A673 (cell line): ENCODE data around the gene MOSPD3. TPM values are rescaled to one million over a fixed set of nuclear protein-coding genes. Genes with fewer than 3 reads are reported as not detected.

ENCODE experiments used
- BruUV-seq: library from RNA; stranded (reverse); fragments of 400-500 nt; replicated peaks from 2 replicates; lab custom pipeline; 2021; lab: Mats Ljungman, UMichigan
- CTCF ChIA-PET: fragments of 300-600 bp; sonication (Branson Sonifier 250); formaldehyde crosslinking; loops from one replicate; lab custom pipeline; 2022; ENCODE audit warnings: antibody characterized with exemption; lab: Charles Lee
- POLR2A ChIA-PET: fragments of 300-600 bp; sonication (Branson Sonifier 250); formaldehyde crosslinking; loops from one replicate; lab custom pipeline; 2022; ENCODE audit warnings: antibody characterized with exemption; ENCODE audit not compliant: low non-redundant PET; lab: Charles Lee
- DNase-seq: peaks from one replicate; pipeline ENCODE4 v3.0.0-alpha.2; 2015; ENCODE audit warnings: low spot score
- H3K27ac ChIP-seq: fragments of 200-600 bp; sonication (generic); 2 replicates; pipeline ENCODE4 v1.5.1; 2016; ENCODE audit warnings: mixed run types, low read depth, mild to moderate bottlenecking, mixed read lengths, antibody characterized with exemption, low read length; ENCODE audit not compliant: poor library complexity, severe bottlenecking
- H3K27me3 ChIP-seq: fragments of 200-600 bp; sonication (generic); replicated peaks from 2 replicates; pipeline ENCODE4 v1.6.1; 2017; ENCODE audit warnings: mixed run types, low read depth, mild to moderate bottlenecking, mixed read lengths, antibody characterized with exemption, low read length; ENCODE audit not compliant: insufficient read depth, poor library complexity
- H3K36me3 ChIP-seq: fragments of 200-600 bp; sonication (generic); 2 replicates; pipeline ENCODE4 v1.6.1; 2016; ENCODE audit warnings: mixed run types, mild to moderate bottlenecking, mixed read lengths, antibody characterized with exemption, low read length; ENCODE audit not compliant: insufficient read depth, poor library complexity, severe bottlenecking
- H3K4me1 ChIP-seq: fragments of 200-600 bp; sonication (generic); 2 replicates; pipeline ENCODE4 v1.6.1; 2017; ENCODE audit warnings: mixed run types, mild to moderate bottlenecking, mixed read lengths, antibody characterized with exemption, low read length; ENCODE audit not compliant: insufficient read depth, poor library complexity, severe bottlenecking
- H3K4me3 ChIP-seq: fragments of 200-600 bp; sonication (generic); 2 replicates; pipeline ENCODE4 v1.5.1; 2016; ENCODE audit warnings: low read depth, mixed run types, mild to moderate bottlenecking, mixed read lengths, low read length; ENCODE audit not compliant: poor library complexity, severe bottlenecking
- H3K9me3 ChIP-seq: fragments of 200-600 bp; sonication (generic); 2 replicates; pipeline ENCODE4 v1.6.1; 2016; ENCODE audit warnings: mixed run types, low read depth, mild to moderate bottlenecking, mixed read lengths, antibody characterized with exemption, low read length; ENCODE audit not compliant: poor library complexity, severe bottlenecking
- CTCF ChIP-seq: fragments of 300-800, 200-600 bp; sonication (generic); conservative IDR thresholded peaks from 2 replicates; pipeline ENCODE4 v1.5.1; 2017; ENCODE audit warnings: low read depth, mild to moderate bottlenecking, antibody characterized with exemption, low read length, moderate library complexity, mixed read lengths
- EZH2 ChIP-seq: fragments of 200-600 bp; sonication (generic); IDR thresholded peaks from 2 replicates; pipeline ENCODE4 v1.6.1; 2017; ENCODE audit warnings: borderline replicate concordance, low read depth, mild to moderate bottlenecking, mixed read lengths, antibody characterized with exemption, low read length; ENCODE audit not compliant: poor library complexity, severe bottlenecking
- intact Hi-C: fragments of 100-400 bp; cut with micrococcal nuclease; formaldehyde crosslinking; loops from one replicate; pipeline ENCODE4 v1.10.0; 2022; ENCODE audit not compliant: unreplicated experiment
- total RNA-seq: library from RNA; stranded (reverse); gene quantifications from 2 replicates; pipeline ENCODE4 v1.2.3, GENCODE V29; 2021

Gene MOSPD3
- total RNA-seq, 1 experiment from 2014 or later: 17.3 TPM

DNA sequence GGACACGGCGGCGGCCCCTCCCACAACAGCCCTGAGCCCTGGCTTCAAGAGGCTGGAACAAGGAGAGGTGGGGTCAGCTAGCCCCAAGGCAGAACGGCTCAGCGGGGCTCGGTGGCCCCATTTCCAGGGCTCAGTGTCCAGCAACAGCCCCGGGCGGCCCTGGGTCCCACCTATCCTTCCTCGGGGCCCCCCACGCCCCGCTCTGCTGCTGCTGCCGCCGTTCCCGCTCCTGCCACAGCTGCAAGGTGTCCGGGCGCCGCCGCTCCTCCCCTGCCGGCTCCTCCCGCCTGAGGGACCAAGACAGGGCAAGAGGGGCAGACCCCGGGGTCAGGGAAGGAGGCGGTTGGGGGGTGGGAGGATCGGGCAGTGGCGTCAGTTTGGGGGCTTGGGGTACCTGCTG lies 35.2 kb upstream of the MOSPD3 start:
- POLR2A ChIA-PET: no interaction called here
- Histone ChIP-seq H3K27me3 (no peaks in the 10 kb centered on the region), H3K36me3 (peaks cover 33% of the 10 kb centered on the region), H3K27ac (no peak overlapping the region), H3K4me3 (no peak overlapping the region), H3K4me1 (no peaks in the 10 kb centered on the region), H3K9me3 (no peaks in the 10 kb centered on the region)
- intact Hi-C loops: no loop called here
- CTCF ChIA-PET: interaction anchor here (0.6 kb wide), 1 partner anchor 101 kb away, joined by 3 read pairs; no protein-coding TSS in a partner anchor
- TF ChIP-seq CTCF (no peak), EZH2 (no peak)
- DNase-seq: no peak
- no TSS peak for BruUV-seq

DNA sequence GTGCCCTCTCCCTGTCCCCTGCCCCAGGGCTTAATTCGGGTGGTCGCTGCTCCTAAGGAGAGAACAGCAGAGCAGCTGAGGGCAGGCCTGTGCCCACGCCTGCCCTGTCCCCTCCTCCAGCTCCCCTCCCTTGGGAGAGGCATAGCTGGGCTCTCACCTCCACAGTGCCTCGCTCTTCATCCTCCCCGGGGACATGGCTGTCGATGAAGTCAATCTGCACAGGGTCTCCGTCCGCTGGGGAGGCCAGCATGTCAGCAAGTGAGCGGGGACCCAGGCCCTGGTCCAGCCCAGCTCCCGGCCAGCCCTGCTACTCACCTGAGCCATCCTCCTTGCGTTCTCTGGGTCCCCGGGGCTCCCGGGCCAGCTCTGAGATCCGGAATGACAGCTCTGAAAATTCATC lies 34.8 kb upstream of the MOSPD3 start:
- H3K27me3 ChIP-seq: no peaks in the 10 kb centered on the region
- peaks cover 37% of the 10 kb centered on the region for H3K36me3 ChIP-seq
- ChIA-PET POLR2A (no interaction called here), CTCF (no interaction called here)
- no peak overlapping the region for H3K4me3 ChIP-seq
- BruUV-seq: no TSS peak
- TF ChIP-seq CTCF: no peak
- TF ChIP-seq EZH2: no peak
- no peaks in the 10 kb centered on the region for H3K9me3 ChIP-seq
- no peak for DNase-seq
- H3K4me1 ChIP-seq: no peaks in the 10 kb centered on the region
- no peak overlapping the region for H3K27ac ChIP-seq
- intact Hi-C loops: no loop called here

DNA sequence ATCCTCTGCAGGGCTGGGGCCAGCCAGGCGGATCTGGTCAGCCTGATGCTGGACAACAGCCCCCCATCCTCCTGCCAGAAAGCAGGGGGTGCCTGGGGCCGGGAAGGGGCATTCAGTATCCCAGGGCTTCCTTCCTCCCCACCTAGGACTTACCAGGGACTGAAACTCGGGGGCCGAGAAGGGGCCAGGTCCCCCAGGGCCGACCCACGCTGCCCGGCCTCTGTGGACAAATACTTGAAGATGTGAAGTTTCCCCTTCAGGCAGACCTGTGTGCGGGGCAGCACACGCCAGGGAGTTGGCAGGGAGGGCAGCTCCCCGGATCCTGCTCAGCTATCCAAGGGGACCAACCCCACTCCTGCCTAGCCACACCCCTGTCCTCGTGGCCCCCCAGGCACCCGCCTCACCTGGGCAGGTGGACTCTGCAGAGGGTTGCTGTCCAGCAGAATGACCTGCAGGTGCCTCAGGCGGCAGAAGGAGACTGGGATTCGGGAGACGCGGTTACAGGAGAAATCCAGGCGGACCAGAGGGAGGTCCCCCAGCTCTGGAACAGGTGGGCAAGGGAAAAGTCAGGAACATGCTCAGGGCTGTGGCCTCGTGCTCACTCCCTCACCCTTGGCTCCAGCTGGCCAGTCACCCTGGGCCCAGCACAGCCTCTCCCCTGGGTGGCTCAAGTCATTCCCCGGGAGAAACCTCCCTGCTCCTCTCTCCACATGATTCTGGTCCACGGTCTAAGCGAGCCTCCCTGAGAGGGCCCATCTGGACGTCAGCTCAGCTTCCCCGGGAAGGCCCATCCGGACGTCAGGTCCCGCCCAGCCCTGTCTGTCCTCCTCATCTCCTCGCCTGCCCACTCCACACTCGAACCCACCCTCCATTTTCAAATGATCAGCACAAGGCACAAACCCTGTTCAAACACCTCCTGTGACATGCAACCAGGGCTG lies 33.8 kb upstream of the MOSPD3 start:
- Histone ChIP-seq H3K27me3 (no peaks in the 10 kb centered on the region), H3K9me3 (no peaks in the 10 kb centered on the region), H3K27ac (no peak overlapping the region), H3K36me3 (peaks cover 38% of the 10 kb centered on the region), H3K4me1 (peaks cover 3% of the 10 kb centered on the region), H3K4me3 (no peak overlapping the region)
- BruUV-seq: no TSS peak
- ChIA-PET CTCF (no interaction called here), POLR2A (no interaction called here)
- no peak for TF ChIP-seq CTCF
- no peak for TF ChIP-seq EZH2
- intact Hi-C loops: no loop called here
- DNase-seq: no peak
